ENCODE data around the gene LRFN2.

- TF ChIP-seq CTCF (IDR thresholded peaks at IDR 0.05) (no peak), POLR2AphosphoS5 (IDR thresholded peaks at IDR 0.05) (no peak), POLR2A (IDR thresholded peaks at IDR 0.05) (no peak)
Observed at GRCh38 chr6:40436685-40437604, 150.2 kb downstream of the LRFN2 start.

Data from prostate gland (tissue), 2 donors.